Nucleus accumbens (tissue), 56 donors: ENCODE results near the gene LNP1.
A peak's percentile ranks its signal among the peaks of the same experiment; 100 is the strongest.
"Not testable (repeated sequence)": the region's sequence is repeated elsewhere in the genome, so short reads cannot be mapped to it uniquely, and the experiment has no call there.

Source experiments
- DNase-seq, 56 donors: peaks; one replicate each; lab custom pipeline; 2025; lab: John Stamatoyannopoulos, UW

Gene LNP1

GRCh38 chr3:100468676-100469075 is 67.3 kb downstream of the LNP1 start:
- no peak for DNase-seq

DNA sequence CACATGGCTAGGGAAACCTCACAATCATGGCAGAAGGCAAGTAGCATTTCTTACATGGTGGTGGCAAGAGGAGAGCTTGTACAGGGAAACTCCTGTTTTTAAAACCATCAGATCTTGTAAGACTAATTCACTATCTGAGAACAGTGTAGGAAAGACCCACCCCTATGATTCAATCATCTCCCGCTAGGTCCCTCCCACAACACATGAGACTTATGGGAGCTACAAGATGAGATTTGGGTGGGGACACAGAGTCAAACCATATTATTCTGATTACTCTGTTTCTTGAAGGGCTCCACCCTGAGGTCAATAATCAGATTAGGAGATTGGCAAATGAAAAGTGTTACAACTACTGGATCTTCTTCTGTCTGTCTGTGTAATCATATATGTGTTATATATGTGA is 69.6 kb downstream of the LNP1 start:
- no peak for DNase-seq

- no peak for DNase-seq
These were observed 70.1 kb downstream of the LNP1 start for GRCh38 chr3:100471444-100471843.

DNA sequence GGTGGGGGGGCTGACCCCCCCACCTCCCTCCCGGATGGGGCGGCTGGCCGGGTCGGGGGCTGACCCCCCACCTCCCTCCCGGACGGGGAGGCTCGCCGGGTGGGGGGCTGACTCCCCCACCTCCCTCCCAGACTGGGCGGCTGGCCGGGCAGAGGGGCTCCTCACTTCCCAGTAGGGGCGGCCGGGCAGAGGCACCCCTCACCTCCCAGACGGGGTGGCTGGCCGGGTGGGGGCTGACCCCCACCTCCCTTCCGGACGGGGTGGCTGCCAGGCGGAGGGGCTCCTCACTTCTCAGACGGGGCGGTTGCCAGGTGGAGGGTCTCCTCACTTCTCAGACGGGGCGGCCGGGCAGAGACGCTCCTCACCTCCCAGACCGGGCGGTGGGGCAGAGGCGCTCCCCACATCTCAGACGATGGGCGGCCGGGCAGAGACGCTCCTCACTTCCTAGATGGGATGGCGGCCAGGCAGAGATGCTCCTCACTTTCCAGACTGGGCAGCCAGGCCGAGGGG is 76.6 kb downstream of the LNP1 start:
- DNase-seq, result not testable (repeated sequence)

DNA sequence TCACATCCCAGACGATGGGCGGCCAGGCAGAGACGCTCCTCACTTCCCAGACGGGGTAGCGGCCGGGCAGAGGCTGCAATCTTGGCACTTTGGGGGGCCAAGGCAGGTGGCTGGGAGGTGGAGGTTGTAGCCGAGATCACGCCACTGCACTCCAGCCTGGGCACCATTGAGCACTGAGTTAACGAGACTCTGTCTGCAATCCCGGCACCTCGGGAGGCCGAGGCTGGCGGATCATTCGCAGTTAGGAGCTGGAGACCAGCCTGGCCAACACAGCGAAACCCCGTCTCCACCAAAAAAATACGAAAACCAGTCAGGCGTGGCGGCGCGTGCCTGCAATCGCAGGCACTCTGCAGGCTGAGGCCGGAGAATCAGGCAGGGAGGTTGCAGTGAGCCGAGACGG is 77.2 kb downstream of the LNP1 start:
- DNase-seq, result not testable (repeated sequence)

DNA sequence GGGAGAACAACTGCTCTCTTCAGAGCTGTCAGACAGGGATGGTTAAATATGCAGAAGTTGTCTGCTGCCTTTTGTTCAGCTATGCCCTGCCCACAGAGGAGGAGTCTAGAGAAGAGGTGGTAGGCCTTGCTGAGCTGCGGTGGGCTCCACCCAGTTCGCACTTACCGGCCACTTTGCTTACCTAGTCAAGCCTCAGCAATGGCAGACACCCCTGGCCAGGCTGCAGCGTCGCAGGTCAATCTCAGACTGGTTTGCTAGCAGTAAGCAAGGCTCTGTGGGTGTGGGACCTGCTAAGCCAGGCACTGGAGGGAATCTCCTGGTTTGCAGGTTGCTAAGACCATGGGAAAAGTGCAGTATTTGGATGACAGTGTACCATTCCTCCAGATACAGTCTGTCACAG is 78.7 kb downstream of the LNP1 start:
- no peak for DNase-seq

- DNase-seq, result no peak
These were observed 80.8 kb downstream of the LNP1 start for GRCh38 chr3:100482176-100482575.

DNA sequence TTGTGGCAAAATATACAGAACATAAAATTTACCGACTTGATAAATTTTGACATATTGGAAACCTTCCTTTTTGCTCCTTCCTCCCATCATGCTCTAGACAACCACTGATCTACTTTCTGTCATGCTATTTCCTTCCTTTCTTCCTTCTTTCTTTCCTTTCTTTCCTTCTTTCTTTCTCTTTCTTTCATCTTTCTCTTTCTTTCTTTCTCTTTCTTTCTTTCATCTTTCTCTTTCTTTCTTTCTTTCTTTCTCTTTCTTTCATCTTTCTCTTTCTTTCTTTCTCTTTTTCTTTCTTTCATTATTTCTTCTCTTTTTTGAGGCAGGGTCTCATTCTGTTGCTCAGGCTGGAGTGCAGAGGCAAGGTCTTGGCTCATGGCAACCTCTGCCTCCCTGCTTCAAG is 82.2 kb downstream of the LNP1 start:
- DNase-seq, result no peak

GRCh38 chr3:100486808-100487207 is 85.5 kb downstream of the LNP1 start:
- no peak for DNase-seq

DNA sequence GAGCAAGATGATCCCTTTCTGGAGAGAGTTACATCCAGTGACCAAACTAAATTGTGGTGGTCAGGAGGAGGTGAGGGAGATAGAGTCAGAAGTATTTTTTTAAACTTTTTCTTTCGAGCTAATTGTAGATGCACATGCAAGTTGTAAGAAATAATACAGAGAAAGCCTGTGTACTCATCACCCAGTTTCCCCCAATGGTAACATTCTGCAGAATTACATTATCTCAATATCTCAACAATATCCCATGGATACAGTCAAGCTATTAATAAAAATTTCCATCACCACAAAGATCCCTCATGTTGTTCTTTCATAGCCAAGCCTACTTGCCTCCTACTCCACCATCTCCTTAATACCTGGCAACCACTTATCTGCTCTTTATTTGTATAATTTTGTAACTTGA is 87.8 kb downstream of the LNP1 start:
- no peak for DNase-seq

- peak; percentile 54 to 97 (median 90) for DNase-seq
These were observed 91.0 kb downstream of the LNP1 start, which contains the start of gene TMEM45A for GRCh38 chr3:100492059-100493006. Gene TMEM45A, plus strand, starts transcription at chr3:100492619. Its CDS starts 62,593 bp downstream, at chr3:100555212.

- no peak for DNase-seq
These were observed 95.4 kb downstream of the LNP1 start for GRCh38 chr3:100496711-100497261.

GRCh38 chr3:100499651-100500050 is 98.3 kb downstream of the LNP1 start:
- no peak for DNase-seq

DNA sequence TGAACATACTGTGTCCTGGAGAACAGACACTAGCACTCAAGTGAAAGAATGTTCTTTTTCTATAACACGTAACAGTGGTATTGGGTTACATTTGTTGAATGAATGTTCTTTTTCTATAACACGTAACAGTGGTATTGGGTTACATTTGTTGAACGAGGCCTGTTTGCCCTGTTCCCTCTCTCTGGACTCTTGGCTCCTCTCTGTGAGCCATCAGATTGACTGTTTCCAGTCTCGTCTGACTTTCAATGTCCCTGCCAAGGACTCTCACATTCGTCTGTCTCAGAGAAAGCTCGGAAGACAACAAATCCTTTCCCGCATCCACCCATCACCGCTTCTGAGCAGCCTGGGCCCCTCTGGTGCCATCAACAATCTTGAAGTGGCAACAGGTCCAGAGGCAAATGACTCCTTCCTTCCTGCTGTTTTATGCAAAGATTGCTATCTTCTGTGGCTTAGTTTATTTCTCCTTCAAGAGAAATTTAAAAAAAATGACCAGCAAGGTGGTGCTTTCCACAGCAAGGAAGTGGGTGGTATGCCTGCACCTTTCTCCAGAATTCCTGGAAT is 99.1 kb downstream of the LNP1 start:
- no peak for DNase-seq

DNA sequence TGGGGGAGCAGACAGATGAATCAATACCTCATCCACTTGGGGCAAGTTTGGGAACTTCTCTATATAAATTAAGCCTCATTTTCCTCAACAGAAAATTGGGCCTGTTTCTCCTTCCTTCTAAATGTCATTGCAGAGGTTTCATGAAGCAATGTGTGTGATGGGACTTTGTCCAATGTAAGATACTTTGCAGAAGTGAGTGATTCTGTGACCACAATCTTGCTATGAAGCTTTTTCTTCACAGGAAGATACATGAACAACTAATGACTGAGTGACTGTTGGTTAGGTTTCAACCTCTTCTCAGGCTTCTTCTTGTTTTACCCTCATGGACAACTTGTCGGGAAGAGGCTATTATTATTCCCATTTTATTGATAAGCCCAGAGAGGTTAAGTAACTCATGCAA is 102.1 kb downstream of the LNP1 start:
- no peak for DNase-seq
